GM12878 (cell line): ENCODE data around the gene CKS1B.

ENCODE experiments used
- CHD2 ChIP-seq: IDR thresholded peaks from 2 replicates; pipeline ENCODE4 v1.6.1; 2011; ENCODE audit warnings: low read depth, low read length, improper control_type of control experiment, borderline replicate concordance
- CTCF ChIP-seq, 3 experiments: IDR thresholded peaks in 2 of 3; conservative IDR thresholded peaks in 1 of 3; 2 replicates each; pipeline ENCODE4 v1.5.1; 2011; ENCODE audit warnings: low read depth in 3 of 3, low read length in 3 of 3, mild to moderate bottlenecking in 3 of 3, control low read depth in 2 of 3, moderate library complexity in 2 of 3, inconsistent platforms in 1 of 3, mixed read lengths in 1 of 3; ENCODE audit not compliant: control insufficient read depth in 2 of 3, insufficient read depth in 1 of 3; ENCODE audit errors: extremely low read depth in 1 of 3
- NFXL1 ChIP-seq: fragments of 450-650 bp; IDR thresholded peaks from 2 replicates; pipeline ENCODE4 v1.6.1; 2017; ENCODE audit warnings: antibody characterized with exemption, mild to moderate bottlenecking, borderline replicate concordance
- POLR2AphosphoS5 ChIP-seq: IDR thresholded peaks from 2 replicates; pipeline ENCODE4 v1.6.1; 2011; ENCODE audit warnings: mild to moderate bottlenecking, low read length, inconsistent platforms
- RAD51 ChIP-seq: fragments of 450-650 bp; IDR thresholded peaks from 2 replicates; pipeline ENCODE4 v1.6.1; 2016; ENCODE audit warnings: moderate library complexity, mild to moderate bottlenecking, inconsistent platforms
- RB1 ChIP-seq: fragments of 450-650 bp; formaldehyde crosslinking; IDR thresholded peaks from 2 replicates; pipeline ENCODE4 v1.6.1; 2017; ENCODE audit warnings: mild to moderate bottlenecking, borderline replicate concordance
- SP1 ChIP-seq: IDR thresholded peaks from one replicate; pipeline ENCODE4 v1.6.1; 2011; ENCODE audit warnings: low read depth, low read length

DNA sequence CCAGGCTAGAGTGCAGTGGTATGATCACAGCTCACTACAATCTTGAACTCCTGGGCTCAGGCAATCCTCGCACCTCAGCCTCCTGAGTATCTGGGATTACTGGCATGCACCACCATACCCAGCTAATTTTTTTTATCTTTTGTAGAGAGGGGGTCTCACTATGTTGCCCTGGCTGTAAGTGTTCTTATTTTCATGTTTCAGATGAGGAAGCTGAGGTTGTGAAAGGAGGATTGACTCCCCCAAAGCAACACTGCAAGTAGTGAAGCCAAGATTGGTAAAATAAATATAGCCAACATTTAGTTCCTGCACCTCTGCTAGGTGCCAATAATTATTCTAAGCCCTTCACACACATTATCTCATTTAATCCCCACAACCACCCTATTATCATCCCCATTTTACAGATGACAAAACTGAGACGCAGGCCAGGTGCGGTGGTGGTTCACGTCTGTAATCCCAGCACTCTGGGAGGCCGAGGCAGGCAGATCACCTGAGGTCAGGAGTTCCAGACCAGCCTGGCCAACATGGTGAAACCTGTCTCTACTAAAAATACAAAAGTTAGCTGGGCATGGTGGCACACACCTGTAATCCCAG is 40.0 kb upstream of the CKS1B start:
- TF ChIP-seq POLR2AphosphoS5 (no peak), CTCF (IDR thresholded peaks at IDR 0.05 in 2 of 3, conservative IDR thresholded peaks at IDR 0.05 in 1 of 3; ENCODE audit: control insufficient read depth in 2 of 3, extremely low read depth in 1 of 3, insufficient read depth in 1 of 3, low read depth in 3 of 3, low read length in 3 of 3) (no peak), RAD51 (no peak), RB1 (no peak), NFXL1 (no peak), CHD2 (no peak), SP1 (no peak)
